DND-41 (cell line): ENCODE results near the gene CCT8.
"Not testable (repeated sequence)": the region's sequence is repeated elsewhere in the genome, so short reads cannot be mapped to it uniquely, and the experiment has no call there.

Source experiments
- ATAC-seq: fragments of 200-7000 bp; cut with Tn5 transposase; 3 replicates; pipeline ENCODE4 v1.9.1; 2021; ENCODE audit warnings: low read depth; ENCODE audit not compliant: insufficient read depth
- DNase-seq: peaks from one replicate; pipeline ENCODE4 v3.0.0-alpha.2; 2020
- H2AFZ ChIP-seq: 2 replicates; pipeline ENCODE4 v1.6.0; 2012; ENCODE audit warnings: low read depth, low read length
- H3K27ac ChIP-seq: 2 replicates; pipeline ENCODE4 v1.5.1; 2012; ENCODE audit warnings: low read length, inconsistent platforms
- H3K27me3 ChIP-seq: fragments of 200-600 bp; sonication (generic); 2 replicates; pipeline ENCODE4 v1.6.0; 2012; ENCODE audit warnings: low read length, mild to moderate bottlenecking, inconsistent platforms; ENCODE audit not compliant: insufficient read depth, poor library complexity
- H3K36me3 ChIP-seq: 2 replicates; pipeline ENCODE4 v1.5.1; 2012; ENCODE audit warnings: low read length, inconsistent platforms; ENCODE audit not compliant: insufficient read depth
- H3K4me1 ChIP-seq: 2 replicates; pipeline ENCODE4 v1.5.1; 2012; ENCODE audit warnings: mild to moderate bottlenecking, low read length; ENCODE audit not compliant: insufficient read depth
- H3K4me2 ChIP-seq: 2 replicates; pipeline ENCODE4 v1.6.0; 2012; ENCODE audit warnings: mild to moderate bottlenecking, moderate library complexity, low read length, inconsistent platforms; ENCODE audit not compliant: insufficient read depth
- H3K4me3 ChIP-seq, 2 experiments: fragments of 200-600 bp in 1 of 2; shearing (Covaris generic) in 1 of 2; 2 replicates each; pipeline ENCODE4 v1.5.1; 2012 to 2016; ENCODE audit warnings: inconsistent platforms in 2 of 2, low read length in 2 of 2, mild to moderate bottlenecking in 2 of 2, low read depth in 1 of 2, moderate library complexity in 1 of 2
- H3K79me2 ChIP-seq: 2 replicates; pipeline ENCODE4 v1.6.0; 2012; ENCODE audit warnings: low read length, inconsistent platforms; ENCODE audit not compliant: insufficient read depth
- H3K9ac ChIP-seq: 2 replicates; pipeline ENCODE4 v1.6.0; 2012; ENCODE audit warnings: low read depth, mild to moderate bottlenecking, inconsistent platforms, low read length, moderate library complexity
- H3K9me3 ChIP-seq: 2 replicates; pipeline ENCODE4 v1.5.1; 2012; ENCODE audit warnings: low read length, moderate library complexity, mild to moderate bottlenecking, inconsistent platforms; ENCODE audit not compliant: insufficient read depth, severe bottlenecking
- H4K20me1 ChIP-seq: 2 replicates; pipeline ENCODE4 v1.6.0; 2012; ENCODE audit warnings: low read length; ENCODE audit not compliant: insufficient read depth
- EZH2 ChIP-seq: IDR thresholded peaks from 3 replicates; pipeline ENCODE4 v1.6.1; 2012; ENCODE audit warnings: borderline replicate concordance, low read depth, mild to moderate bottlenecking, moderate library complexity, low read length, inconsistent platforms; ENCODE audit not compliant: severe bottlenecking
- TF ChIP-seq, protein P1 (sequence below): IDR thresholded peaks from 2 replicates; pipeline ENCODE4 v1.5.1; 2012; ENCODE audit warnings: borderline replicate concordance, low read length, moderate library complexity, mild to moderate bottlenecking; ENCODE audit not compliant: poor library complexity, severe bottlenecking; ENCODE audit errors: extremely low read depth

The CCT8 gene

DNA sequence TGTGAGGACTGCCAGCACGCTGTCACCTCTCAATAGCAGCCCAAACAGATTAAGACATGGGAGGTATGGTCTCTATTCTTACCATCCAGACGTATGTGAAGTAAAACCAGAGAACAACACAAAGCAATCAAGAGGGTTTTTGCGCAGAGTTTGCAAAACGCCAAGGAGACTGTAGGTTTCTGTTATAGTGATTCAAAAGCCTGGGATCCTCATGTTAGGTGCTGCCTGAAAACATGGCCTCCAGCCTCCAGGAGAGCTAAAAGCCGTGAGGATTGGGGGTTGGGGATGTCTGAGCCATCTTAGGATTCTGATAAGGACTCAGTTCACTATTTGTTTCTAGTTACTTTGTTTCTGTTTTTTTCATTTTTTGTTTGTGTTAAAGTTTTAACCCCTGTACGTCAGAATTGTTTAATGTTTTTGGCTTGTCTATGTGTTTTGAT is 4.2 kb upstream of the CCT8 start:
- Histone ChIP-seq H3K9me3 (no peaks in the 10 kb centered on the region), H3K9ac (no peak overlapping the region), H3K36me3 (no peaks in the 10 kb centered on the region; the same call in 1 of the 2 replicates), H4K20me1 (peaks cover 5% of the 10 kb centered on the region), H3K4me2 (no peak overlapping the region), H3K4me1 (peaks cover 43% of the 10 kb centered on the region), H3K79me2 (peaks cover 10% of the 10 kb centered on the region), H3K27me3 (no peaks in the 10 kb centered on the region), H2AFZ (0 out of 2 replicates have a peak overlapping the region, but pooled peaks have one; percentile 30), H3K27ac (no peak overlapping the region), H3K4me3 (no peak overlapping the region)
- no peak for TF ChIP-seq EZH2
- TF ChIP-seq, protein P1, sequence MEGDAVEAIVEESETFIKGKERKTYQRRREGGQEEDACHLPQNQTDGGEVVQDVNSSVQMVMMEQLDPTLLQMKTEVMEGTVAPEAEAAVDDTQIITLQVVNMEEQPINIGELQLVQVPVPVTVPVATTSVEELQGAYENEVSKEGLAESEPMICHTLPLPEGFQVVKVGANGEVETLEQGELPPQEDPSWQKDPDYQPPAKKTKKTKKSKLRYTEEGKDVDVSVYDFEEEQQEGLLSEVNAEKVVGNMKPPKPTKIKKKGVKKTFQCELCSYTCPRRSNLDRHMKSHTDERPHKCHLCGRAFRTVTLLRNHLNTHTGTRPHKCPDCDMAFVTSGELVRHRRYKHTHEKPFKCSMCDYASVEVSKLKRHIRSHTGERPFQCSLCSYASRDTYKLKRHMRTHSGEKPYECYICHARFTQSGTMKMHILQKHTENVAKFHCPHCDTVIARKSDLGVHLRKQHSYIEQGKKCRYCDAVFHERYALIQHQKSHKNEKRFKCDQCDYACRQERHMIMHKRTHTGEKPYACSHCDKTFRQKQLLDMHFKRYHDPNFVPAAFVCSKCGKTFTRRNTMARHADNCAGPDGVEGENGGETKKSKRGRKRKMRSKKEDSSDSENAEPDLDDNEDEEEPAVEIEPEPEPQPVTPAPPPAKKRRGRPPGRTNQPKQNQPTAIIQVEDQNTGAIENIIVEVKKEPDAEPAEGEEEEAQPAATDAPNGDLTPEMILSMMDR = no peak
- ATAC-seq (no peak), DNase-seq (no peak)

DNA sequence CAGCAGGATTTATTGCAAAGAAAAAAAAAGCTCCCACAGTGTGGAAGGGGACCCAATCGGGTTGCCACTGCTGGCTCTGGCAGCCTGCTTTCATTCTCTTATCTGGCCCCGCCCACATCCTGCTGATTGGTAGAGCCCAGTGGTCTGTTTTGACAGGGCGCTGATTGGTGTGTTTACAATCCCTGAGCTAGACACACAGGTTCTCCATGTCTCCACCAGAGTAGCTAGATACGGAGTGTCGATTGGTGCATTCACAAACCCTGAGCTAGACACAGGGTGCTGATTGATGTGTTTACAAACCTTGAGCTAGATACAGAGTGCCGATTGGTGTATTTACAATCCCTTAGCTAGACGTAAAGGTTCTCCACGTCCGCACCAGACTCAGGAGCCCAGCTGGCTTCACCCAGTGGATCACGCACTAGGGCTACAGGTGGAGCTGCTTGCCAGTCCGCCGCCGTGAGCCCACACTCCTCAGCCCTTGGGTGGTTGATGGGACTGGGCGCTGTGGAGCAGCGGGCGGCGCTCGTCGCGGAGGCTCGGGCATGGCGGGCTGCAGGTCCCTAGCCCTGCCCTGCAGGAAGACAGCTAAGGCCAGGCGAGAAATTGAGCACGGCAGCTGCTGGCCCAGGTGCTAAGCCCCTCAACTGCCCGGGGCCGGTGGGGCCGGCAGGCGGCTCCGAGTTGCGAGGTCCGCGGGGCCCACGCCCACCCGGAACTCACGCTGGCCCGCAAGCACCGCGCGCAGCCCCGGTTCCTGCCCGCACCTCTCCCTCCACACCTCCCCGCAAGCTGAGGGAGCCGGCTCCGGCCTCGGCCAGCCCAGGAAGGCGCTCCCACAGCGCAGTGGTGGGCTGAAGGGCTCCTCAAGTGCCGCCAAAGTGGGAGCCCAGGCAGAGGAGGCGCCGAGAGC is 3.5 kb upstream of the CCT8 start:
- Histone ChIP-seq H3K9ac (0 out of 2 replicates have a peak overlapping the region, but pooled peaks have one; percentile 9), H3K27ac (peak overlapping the region; percentile 58; the same call in 1 of the 2 replicates), H2AFZ (0 out of 2 replicates have a peak overlapping the region, but pooled peaks have one; percentile 3), H3K79me2 (peaks cover 17% of the 10 kb centered on the region), H3K4me1 (peaks cover 50% of the 10 kb centered on the region), H4K20me1 (peaks cover 12% of the 10 kb centered on the region)
- H3K9me3 ChIP-seq, H3K27me3 ChIP-seq, ATAC-seq, H3K4me2 ChIP-seq, H3K4me3 ChIP-seq, H3K36me3 ChIP-seq: not testable (repeated sequence)
- DNase-seq = peak; percentile 76

DNA sequence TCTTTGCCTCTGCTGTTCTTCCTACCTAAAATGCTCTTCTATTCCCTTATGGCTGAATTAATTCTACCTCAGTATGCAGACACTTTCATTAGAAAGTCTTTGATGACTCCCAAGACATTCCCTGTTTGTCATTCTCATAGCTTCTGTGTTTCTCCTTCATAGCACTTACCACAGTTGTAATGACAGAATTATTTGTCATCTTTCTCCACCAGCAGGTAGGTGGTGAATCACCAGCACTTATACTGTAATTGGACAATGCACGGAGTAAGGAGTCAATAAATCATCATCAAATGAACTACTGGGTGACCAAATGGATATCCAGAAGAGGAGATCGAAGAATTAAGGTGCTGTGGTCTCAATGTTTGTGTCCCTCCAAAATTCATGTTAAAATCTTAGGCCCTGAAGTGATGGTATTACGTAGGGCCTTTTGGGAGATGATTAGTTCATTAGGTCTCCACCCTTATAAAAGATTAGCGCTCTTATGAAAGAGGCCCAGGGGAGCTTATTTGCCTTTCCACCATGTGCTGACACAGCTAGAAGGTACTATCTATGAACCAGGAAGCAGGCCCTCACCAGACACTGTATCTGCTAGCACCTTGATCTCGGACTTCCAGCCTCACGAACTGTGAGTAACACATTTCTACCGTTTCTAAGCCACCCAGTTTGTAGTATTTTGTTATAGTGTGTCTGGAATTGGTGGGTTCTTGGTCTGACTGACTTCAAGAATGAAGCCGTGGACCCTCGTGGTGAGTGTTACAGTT is 2.4 kb upstream of the CCT8 start:
- DNase-seq = no peak
- TF ChIP-seq, protein P1 = no peak
- TF ChIP-seq EZH2 = no peak
- Histone ChIP-seq H3K36me3 (peaks cover 12% of the 10 kb centered on the region), H3K27ac (peak overlapping the region; percentile 58; the same call in 1 of the 2 replicates), H3K79me2 (peaks cover 28% of the 10 kb centered on the region), H3K9me3 (no peaks in the 10 kb centered on the region), H3K9ac (0 out of 2 replicates have a peak overlapping the region, but pooled peaks have one; percentile 9), H2AFZ (peak overlapping the region; percentile 31), H3K27me3 (no peaks in the 10 kb centered on the region), H3K4me1 (peaks cover 61% of the 10 kb centered on the region), H3K4me2 (no peak overlapping the region), H3K4me3 (no peak overlapping the region), H4K20me1 (peaks cover 23% of the 10 kb centered on the region)
- no peak for ATAC-seq

DNA sequence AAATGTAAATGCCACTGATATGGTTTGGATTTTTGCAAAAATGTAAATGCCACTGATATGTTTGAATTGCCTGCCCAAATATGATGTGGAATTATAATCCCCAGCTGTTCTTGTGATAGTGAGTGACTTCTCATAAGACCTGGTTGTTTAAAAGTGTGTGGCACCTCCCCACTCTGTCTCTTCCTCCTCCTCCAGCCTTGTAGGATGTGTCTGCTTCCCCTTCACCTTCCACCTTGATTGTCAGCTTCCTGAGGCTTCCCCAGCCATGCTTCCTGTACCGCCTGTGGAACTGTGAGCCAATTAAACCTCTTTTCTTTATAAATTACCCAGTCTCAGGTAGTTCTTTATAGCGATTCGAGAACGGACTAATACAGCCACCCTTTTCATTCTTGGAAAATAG is 1.3 kb upstream of the CCT8 start:
- Histone ChIP-seq H3K4me1 (peaks cover 58% of the 10 kb centered on the region), H3K4me3 (peak overlapping the region in 1 of 2 experiments; percentile 21; a peak in 1 of 4 replicates), H2AFZ (no peak overlapping the region), H3K27ac (peak overlapping the region; percentile 14), H3K9me3 (no peaks in the 10 kb centered on the region), H3K79me2 (peaks cover 39% of the 10 kb centered on the region), H3K4me2 (peak overlapping the region; percentile 70; the same call in 1 of the 2 replicates), H3K9ac (peak overlapping the region; percentile 93), H3K36me3 (peaks cover 22% of the 10 kb centered on the region), H4K20me1 (peaks cover 31% of the 10 kb centered on the region), H3K27me3 (no peaks in the 10 kb centered on the region)
- ATAC-seq (no peak), DNase-seq (no peak)
- no peak for TF ChIP-seq EZH2
- TF ChIP-seq, protein P1 = no peak
